Fibroblast of skin of right quadriceps (primary cell): Measurements from ENCODE around the gene ATXN1.

ENCODE experiments used
- DNase-seq: peaks from one replicate; pipeline ENCODE4 v3.0.0-alpha.2; 2013

Gene ATXN1

GRCh38 chr6:16782278-16782677 is 21.0 kb upstream of the ATXN1 start:
- DNase-seq, result no peak

GRCh38 chr6:16781348-16782169 is 20.3 kb upstream of the ATXN1 start:
- DNase-seq, result peak; percentile 23

GRCh38 chr6:16778521-16778920 is 17.3 kb upstream of the ATXN1 start:
- DNase-seq, result no peak

- no peak for DNase-seq
Observed at GRCh38 chr6:16777794-16778193, 16.5 kb upstream of the ATXN1 start.

GRCh38 chr6:16776394-16777017 is 15.2 kb upstream of the ATXN1 start:
- DNase-seq, result peak; percentile 24

- no peak for DNase-seq
Observed at GRCh38 chr6:16774437-16774836, 13.2 kb upstream of the ATXN1 start.

- no peak for DNase-seq
Observed at GRCh38 chr6:16773362-16773761, 12.1 kb upstream of the ATXN1 start.

- peak; percentile 76 for DNase-seq
Observed at GRCh38 chr6:16770701-16771569, 9.7 kb upstream of the ATXN1 start.

GRCh38 chr6:16769986-16770376 is 8.7 kb upstream of the ATXN1 start:
- peak; percentile 92 for DNase-seq

GRCh38 chr6:16769131-16769985 is 8.1 kb upstream of the ATXN1 start:
- peak; percentile 98 for DNase-seq

GRCh38 chr6:16768477-16768830 is 7.2 kb upstream of the ATXN1 start:
- no peak for DNase-seq

GRCh38 chr6:16767765-16768476 is 6.7 kb upstream of the ATXN1 start:
- peak; percentile 19 for DNase-seq

GRCh38 chr6:16766836-16767745 is 5.8 kb upstream of the ATXN1 start:
- peak; percentile 35 for DNase-seq

- peak; percentile 95 for DNase-seq
Observed at GRCh38 chr6:16766043-16766536, 4.8 kb upstream of the ATXN1 start.

- no peak for DNase-seq
Observed at GRCh38 chr6:16765235-16765634, 4.0 kb upstream of the ATXN1 start.

- peak; percentile 68 for DNase-seq
Observed at GRCh38 chr6:16764188-16764950, 3.1 kb upstream of the ATXN1 start.

GRCh38 chr6:16762550-16763477 is 1.6 kb upstream of the ATXN1 start:
- DNase-seq, result peak; percentile 89

- peak; percentile 41 for DNase-seq
Observed at GRCh38 chr6:16762268-16762549, 949 bp upstream of the ATXN1 start.
